B cell (primary cell): ENCODE data around the gene RPL36. TPM values are rescaled to one million over a fixed set of nuclear protein-coding genes. Genes with fewer than 3 reads are reported as not detected.

Source experiments
- ATAC-seq: fragments of 200-7000 bp; cut with Tn5 transposase; one replicate; pipeline ENCODE4 v1.10.0; 2021; ENCODE audit warnings: low read depth, mild to moderate bottlenecking, moderate number of reproducible peaks, moderate library complexity
- CTCF ChIA-PET: fragments of 350-600 bp; sonication (Branson Sonifier 250); formaldehyde crosslinking; loops from one replicate; lab custom pipeline; 2021; ENCODE audit warnings: antibody characterized with exemption, inconsistent platforms; lab: Charles Lee
- POLR2A ChIA-PET: fragments of 350-600 bp; sonication (Branson Sonifier 250); formaldehyde crosslinking; loops from one replicate; lab custom pipeline; 2021; ENCODE audit warnings: antibody characterized with exemption; lab: Charles Lee
- DNase-seq: peaks from one replicate; pipeline ENCODE4 v3.0.0; 2013
- H2AFZ ChIP-seq: 2 replicates; pipeline ENCODE4 v1.6.1; 2012; ENCODE audit warnings: mild to moderate bottlenecking, low read depth, low read length; ENCODE audit not compliant: insufficient read depth, poor library complexity, severe bottlenecking
- H3K27ac ChIP-seq, 2 donors: 1 replicate in 1 of 2; 2 replicates in 1 of 2; pipeline ENCODE4 v1.5.1; 2012 to 2013; ENCODE audit warnings: low read length in 2 of 2, mild to moderate bottlenecking in 2 of 2, moderate library complexity in 1 of 2
- H3K27me3 ChIP-seq, 4 experiments: fragments of 200-600 bp in 1 of 4; sonication (generic) in 1 of 4; replicated peaks in 1 of 4; 1 replicate in 2 of 4; 2 replicates in 2 of 4; pipeline versions ENCODE4 v1.6.1 to v1.7.0; 2013 to 2016; ENCODE audit warnings: low read length in 3 of 4, mild to moderate bottlenecking in 2 of 4, mixed read lengths in 1 of 4, moderate library complexity in 1 of 4; ENCODE audit not compliant: insufficient read depth in 4 of 4, control insufficient read depth in 3 of 4; ENCODE audit errors: control extremely low read depth in 1 of 4
- H3K36me3 ChIP-seq, 2 experiments: replicated peaks in 1 of 2; 1 replicate in 1 of 2; 2 replicates in 1 of 2; pipeline versions ENCODE4 v1.6.1 to v1.7.1; 2013; ENCODE audit warnings: low read length in 1 of 2; ENCODE audit not compliant: insufficient read depth in 2 of 2, control insufficient read depth in 1 of 2; ENCODE audit errors: control extremely low read depth in 1 of 2, extremely low read depth in 1 of 2
- H3K4me1 ChIP-seq, 2 donors: fragments of 200-600 bp in 1 of 2; sonication (generic) in 1 of 2; 1 replicate in 1 of 2; 2 replicates in 1 of 2; pipeline versions ENCODE4 v1.5.1 to v1.6.1; 2013 to 2017; ENCODE audit warnings: low read length in 2 of 2; ENCODE audit not compliant: control insufficient read depth in 2 of 2, insufficient read depth in 2 of 2
- H3K4me2 ChIP-seq: replicated peaks from 2 replicates; pipeline ENCODE3; 2012; ENCODE audit warnings: mild to moderate bottlenecking, low read depth, low read length; ENCODE audit not compliant: poor library complexity, severe bottlenecking
- H3K4me3 ChIP-seq, 5 experiments: fragments of 200-600 bp in 1 of 5; sonication (generic) in 1 of 5; 1 replicate in 3 of 5; 2 replicates in 2 of 5; pipeline versions ENCODE4 v1.5.1 to v1.7.0; 2011 to 2016; ENCODE audit warnings: low read length in 4 of 5, mild to moderate bottlenecking in 4 of 5, low read depth in 2 of 5, control low read depth in 1 of 5, moderate library complexity in 1 of 5; ENCODE audit not compliant: insufficient read depth in 1 of 5; ENCODE audit errors: control extremely low read depth in 1 of 5, extremely low read depth in 1 of 5
- H3K79me2 ChIP-seq: fragments of 200-600 bp; sonication (generic); one replicate; pipeline ENCODE4 v1.6.0; 2016; ENCODE audit warnings: low read length; ENCODE audit not compliant: control insufficient read depth, insufficient read depth
- H3K9ac ChIP-seq: fragments of 200-600 bp; sonication (generic); 2 replicates; pipeline ENCODE4 v1.6.1; 2017; ENCODE audit warnings: mild to moderate bottlenecking, low read length, moderate library complexity
- H3K9me3 ChIP-seq, 3 donors: one replicate each; pipeline versions ENCODE4 v1.6.1 to v1.7.1; 2013; ENCODE audit warnings: low read length in 2 of 3; ENCODE audit not compliant: control insufficient read depth in 2 of 3, insufficient read depth in 1 of 3; ENCODE audit errors: control extremely low read depth in 1 of 3
- H4K20me1 ChIP-seq: 2 replicates; pipeline ENCODE4 v1.6.0; 2012; ENCODE audit warnings: mild to moderate bottlenecking, low read length; ENCODE audit not compliant: insufficient read depth, control insufficient read depth, poor library complexity, severe bottlenecking
- H3K27ac Mint-ChIP-seq: one replicate; pipeline ENCODE4 v1.8.0; 2021; ENCODE audit warnings: mixed read lengths
- H3K27me3 Mint-ChIP-seq: one replicate; pipeline ENCODE4 v1.8.0; 2021; ENCODE audit warnings: mixed read lengths
- H3K4me1 Mint-ChIP-seq: one replicate; pipeline ENCODE4 v1.8.0; 2021; ENCODE audit warnings: mixed read lengths
- H3K4me3 Mint-ChIP-seq: one replicate; pipeline ENCODE4 v1.8.0; 2021; ENCODE audit warnings: mixed read lengths
- H3K9me3 Mint-ChIP-seq: one replicate; pipeline ENCODE4 v1.8.0; 2022; ENCODE audit warnings: mixed read lengths; ENCODE audit not compliant: insufficient read depth
- EZH2 ChIP-seq: IDR thresholded peaks from 2 replicates; pipeline ENCODE4 v1.6.1; 2012; ENCODE audit warnings: borderline replicate concordance, low read depth, mild to moderate bottlenecking, moderate library complexity, low read length; ENCODE audit not compliant: insufficient read depth, poor library complexity, severe bottlenecking
- WGBS: methylation state at CpG from one replicate; pipeline ENCODE4 v1.1.5; 2013; ENCODE audit warnings: missing lambda C conversion rate; ENCODE audit not compliant: insufficient coverage; 5-methylcytosine and 5-hydroxymethylcytosine counted together
- intact Hi-C: fragments of 100-400 bp; cut with micrococcal nuclease; formaldehyde crosslinking; loops from one replicate; pipeline ENCODE4 v1.10.0; 2022
- polyA plus RNA-seq: library from polyadenylated mRNA; depleted of rRNA; stranded (reverse); fragments of >200 nt; gene quantifications from 2 replicates; pipeline ENCODE4 v1.2.3, GENCODE V29; 2012
- total RNA-seq, 2 donors: library from RNA; stranded (reverse); fragments of 120-200 nt in 1 of 2; gene quantifications; 1 replicate in 1 of 2; 2 replicates in 1 of 2; pipeline versions ENCODE4 v1.2.3 to v1.2.4, GENCODE V29; 2013 to 2022
- TF ChIP-seq, protein P1 (sequence below): fragments of 200-600 bp; IDR thresholded peaks from one replicate; pipeline ENCODE4 v1.8.0; 2022; ENCODE audit warnings: antibody characterized with exemption, mild to moderate bottlenecking

The RPL36 gene
- total and polyA plus RNA-seq, 2 donors (not counting 1 experiment from before 2014, with no cell fraction given): 899 to 983 TPM

DNA sequence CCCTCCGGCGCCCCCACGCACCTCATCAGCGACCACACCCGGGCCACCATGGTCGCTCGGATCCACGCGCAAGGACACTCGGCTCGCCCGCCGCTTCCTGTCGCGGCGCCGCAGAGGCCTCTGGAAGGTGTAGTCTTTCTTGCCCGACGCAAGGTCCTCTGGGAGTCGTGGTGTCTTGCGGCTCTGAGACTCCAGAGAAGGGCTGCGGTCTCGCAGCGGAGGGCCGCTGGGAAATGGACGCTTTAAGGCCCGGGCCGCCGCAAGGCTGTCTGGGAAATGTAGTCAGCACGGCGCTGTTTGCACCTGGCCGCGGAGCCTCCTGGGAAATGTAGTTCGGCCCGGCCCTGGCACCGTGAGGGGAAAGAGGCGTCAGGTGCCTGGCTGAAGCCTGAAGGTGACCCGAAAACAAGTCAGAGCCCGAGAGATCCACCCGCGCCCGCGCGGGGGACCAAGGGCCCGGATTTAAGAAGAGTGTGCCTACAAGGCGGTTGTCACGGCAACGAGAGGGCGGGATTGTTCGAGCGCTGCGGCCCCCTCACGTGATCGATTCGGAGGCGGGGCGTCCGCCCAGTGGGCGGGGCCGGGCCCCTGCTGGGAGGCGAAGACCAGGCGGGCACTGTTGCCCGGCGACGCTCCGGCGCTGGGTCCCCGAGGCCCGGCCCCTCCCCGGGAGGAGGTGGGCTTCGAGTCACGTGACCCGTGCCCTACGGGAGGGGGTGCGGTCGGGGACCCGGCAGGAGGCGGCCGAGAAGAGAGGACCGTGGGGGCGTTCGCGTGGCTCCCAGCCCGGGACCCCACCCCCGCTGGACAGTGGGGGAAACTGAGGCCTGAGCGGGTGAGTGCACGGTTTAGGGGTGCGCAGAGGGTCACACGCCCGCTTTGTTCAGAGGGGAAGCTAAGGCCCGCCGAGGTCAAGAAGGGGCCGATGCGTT is 9.4 kb upstream of the RPL36 start, which contains the start of the genes HSD11B1L and MICOS13:
TSS of gene HSD11B1L (plus strand) at position 591 of the 932 bp plus-strand sequence. CDS start 3,806 bp downstream, outside the sequence.
TSS of gene MICOS13 (minus strand) at position 80 of the 932 bp plus-strand sequence. CDS start at position 50, 30 bp downstream.
- peak within 1 kb of the TSS; percentile 65 to 100 (median 81) for H3K4me3 ChIP-seq
- Mint-ChIP-seq H3K9me3 (no peaks in the 10 kb centered on the region), H3K27me3 (no peaks in the 10 kb centered on the region), H3K27ac (peak within 1 kb of the TSS; percentile 99), H3K4me3 (peak within 1 kb of the TSS; percentile 93), H3K4me1 (peaks cover 25% of the 10 kb centered on the region)
- H4K20me1 ChIP-seq: no peaks in the 10 kb centered on the region
- intact Hi-C loops: loop anchor here (1.0 to 10.0 kb wide), 4 partner anchors 10 to 1916 kb away; partner anchors contain the start of genes APBA3, DUS3L, MRPL54 and RPL36
- H2AFZ ChIP-seq: peak within 1 kb of the TSS; percentile 92
- H3K9me3 ChIP-seq: peaks cover 0 to 3% (median 0%) of the 10 kb centered on the region in 3 donors
- peak within 1 kb of the TSS; percentile 96 to 98 for H3K27ac ChIP-seq
- ChIA-PET CTCF (interaction anchor here (1.2 kb wide), 1 partner anchor 9 kb away, joined by 3 read pairs; no protein-coding TSS in a partner anchor), POLR2A (no interaction called here)
- no peaks in the 10 kb centered on the region for H3K27me3 ChIP-seq
- peaks cover 14 to 17% of the 10 kb centered on the region in 2 donors for H3K4me1 ChIP-seq
- peak; percentile 93 for ATAC-seq
- no peak for TF ChIP-seq EZH2
- TF ChIP-seq, protein P1, sequence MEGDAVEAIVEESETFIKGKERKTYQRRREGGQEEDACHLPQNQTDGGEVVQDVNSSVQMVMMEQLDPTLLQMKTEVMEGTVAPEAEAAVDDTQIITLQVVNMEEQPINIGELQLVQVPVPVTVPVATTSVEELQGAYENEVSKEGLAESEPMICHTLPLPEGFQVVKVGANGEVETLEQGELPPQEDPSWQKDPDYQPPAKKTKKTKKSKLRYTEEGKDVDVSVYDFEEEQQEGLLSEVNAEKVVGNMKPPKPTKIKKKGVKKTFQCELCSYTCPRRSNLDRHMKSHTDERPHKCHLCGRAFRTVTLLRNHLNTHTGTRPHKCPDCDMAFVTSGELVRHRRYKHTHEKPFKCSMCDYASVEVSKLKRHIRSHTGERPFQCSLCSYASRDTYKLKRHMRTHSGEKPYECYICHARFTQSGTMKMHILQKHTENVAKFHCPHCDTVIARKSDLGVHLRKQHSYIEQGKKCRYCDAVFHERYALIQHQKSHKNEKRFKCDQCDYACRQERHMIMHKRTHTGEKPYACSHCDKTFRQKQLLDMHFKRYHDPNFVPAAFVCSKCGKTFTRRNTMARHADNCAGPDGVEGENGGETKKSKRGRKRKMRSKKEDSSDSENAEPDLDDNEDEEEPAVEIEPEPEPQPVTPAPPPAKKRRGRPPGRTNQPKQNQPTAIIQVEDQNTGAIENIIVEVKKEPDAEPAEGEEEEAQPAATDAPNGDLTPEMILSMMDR: no peak
- H3K79me2 ChIP-seq: peaks cover 12% of the 10 kb centered on the region
- H3K36me3 ChIP-seq: no peaks in the 10 kb centered on the region
- H3K4me2 ChIP-seq: peak within 1 kb of the TSS; percentile 91
- WGBS: 2% methylated on average over 93 of the region's 94 CpGs
- DNase-seq: peak; percentile 100
- peak within 1 kb of the TSS; percentile 92 for H3K9ac ChIP-seq
